ENCODE data around the gene SH3RF2.
"Not testable (repeated sequence)": the region's sequence is repeated elsewhere in the genome, so short reads cannot be mapped to it uniquely, and the experiment has no call there.

The SH3RF2 gene

DNA sequence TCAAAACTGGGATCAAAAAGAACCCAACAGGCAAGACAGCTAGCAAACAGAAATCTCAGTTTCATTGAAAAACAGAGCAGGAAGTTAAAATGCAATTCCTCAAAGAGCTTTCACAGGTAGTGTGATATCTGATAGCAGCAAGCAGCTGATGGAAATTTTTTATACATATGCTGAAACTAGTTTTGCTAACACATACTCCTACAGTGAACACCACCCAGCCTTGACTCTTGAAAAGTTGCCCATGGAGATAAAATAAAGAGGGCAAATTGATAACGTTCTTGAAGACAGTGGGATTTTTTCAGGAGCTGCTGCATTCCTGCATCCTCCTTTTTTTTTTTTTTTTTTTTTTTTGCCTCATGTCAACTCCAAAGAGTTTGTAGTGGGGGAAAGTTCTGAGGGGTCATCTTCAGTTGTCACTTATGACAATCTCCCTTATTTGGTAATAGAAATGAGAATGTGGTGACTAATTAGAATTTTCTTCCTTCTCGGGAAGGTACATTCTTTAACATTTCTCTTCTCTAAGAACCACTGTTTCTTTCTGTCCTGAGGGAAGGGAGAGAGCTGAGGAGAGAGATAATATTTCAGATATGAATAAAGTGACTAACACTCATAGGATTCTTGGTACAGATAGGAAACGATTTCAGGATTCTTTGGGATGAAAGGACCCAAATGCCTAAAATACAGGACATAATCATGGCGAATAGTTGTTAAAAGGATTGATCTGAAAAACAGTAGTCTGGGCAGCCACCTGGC is 24.6 kb downstream of the SH3RF2 start:
- Histone ChIP-seq H3K27ac (no peak overlapping the region), H3K36me3 (ENCODE audit: insufficient read depth) (no peaks in the 10 kb centered on the region), H3K27me3 (ENCODE audit: insufficient read depth, low read depth) (no peaks in the 10 kb centered on the region), H3K4me2 (peak overlapping the region; percentile 22; the same call in 1 of the 2 replicates), H3K79me2 (ENCODE audit: insufficient read depth, low read depth) (no peaks in the 10 kb centered on the region), H4K20me1 (ENCODE audit: insufficient read depth) (no peaks in the 10 kb centered on the region), H3K9ac (no peak overlapping the region), H2AFZ (ENCODE audit: low read depth) (no peak overlapping the region), H3K4me3 (IDR thresholded peaks at IDR 0.05; ENCODE audit: insufficient read depth, low read depth, low read length) (no peak overlapping the region), H3K4me1 (ENCODE audit: low read depth, poor library complexity, severe bottlenecking) (peaks cover 18% of the 10 kb centered on the region)
- TF ChIP-seq, protein P1, sequence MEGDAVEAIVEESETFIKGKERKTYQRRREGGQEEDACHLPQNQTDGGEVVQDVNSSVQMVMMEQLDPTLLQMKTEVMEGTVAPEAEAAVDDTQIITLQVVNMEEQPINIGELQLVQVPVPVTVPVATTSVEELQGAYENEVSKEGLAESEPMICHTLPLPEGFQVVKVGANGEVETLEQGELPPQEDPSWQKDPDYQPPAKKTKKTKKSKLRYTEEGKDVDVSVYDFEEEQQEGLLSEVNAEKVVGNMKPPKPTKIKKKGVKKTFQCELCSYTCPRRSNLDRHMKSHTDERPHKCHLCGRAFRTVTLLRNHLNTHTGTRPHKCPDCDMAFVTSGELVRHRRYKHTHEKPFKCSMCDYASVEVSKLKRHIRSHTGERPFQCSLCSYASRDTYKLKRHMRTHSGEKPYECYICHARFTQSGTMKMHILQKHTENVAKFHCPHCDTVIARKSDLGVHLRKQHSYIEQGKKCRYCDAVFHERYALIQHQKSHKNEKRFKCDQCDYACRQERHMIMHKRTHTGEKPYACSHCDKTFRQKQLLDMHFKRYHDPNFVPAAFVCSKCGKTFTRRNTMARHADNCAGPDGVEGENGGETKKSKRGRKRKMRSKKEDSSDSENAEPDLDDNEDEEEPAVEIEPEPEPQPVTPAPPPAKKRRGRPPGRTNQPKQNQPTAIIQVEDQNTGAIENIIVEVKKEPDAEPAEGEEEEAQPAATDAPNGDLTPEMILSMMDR (conservative IDR thresholded peaks at IDR 0.05; ENCODE audit: low read depth, low read length) = no peak

- H4K20me1 ChIP-seq (ENCODE audit: insufficient read depth) = no peaks in the 10 kb centered on the region
- no peak overlapping the region; the same call in 1 of the 2 replicates for H3K4me2 ChIP-seq
- H3K4me3 ChIP-seq (IDR thresholded peaks at IDR 0.05; ENCODE audit: insufficient read depth, low read depth, low read length) = no peak overlapping the region
- H3K27me3 ChIP-seq (ENCODE audit: insufficient read depth, low read depth) = no peaks in the 10 kb centered on the region
- no peak overlapping the region for H3K9ac ChIP-seq
- peaks cover 18% of the 10 kb centered on the region for H3K4me1 ChIP-seq (ENCODE audit: low read depth, poor library complexity, severe bottlenecking)
- no peaks in the 10 kb centered on the region for H3K36me3 ChIP-seq (ENCODE audit: insufficient read depth)
- no peak overlapping the region for H3K27ac ChIP-seq
- no peak overlapping the region for H2AFZ ChIP-seq (ENCODE audit: low read depth)
- no peaks in the 10 kb centered on the region for H3K79me2 ChIP-seq (ENCODE audit: insufficient read depth, low read depth)
- TF ChIP-seq, protein P1 (conservative IDR thresholded peaks at IDR 0.05; ENCODE audit: low read depth, low read length) = no peak
These were observed 25.6 kb downstream of the SH3RF2 start for GRCh38 chr5:145962001-145962400.

DNA sequence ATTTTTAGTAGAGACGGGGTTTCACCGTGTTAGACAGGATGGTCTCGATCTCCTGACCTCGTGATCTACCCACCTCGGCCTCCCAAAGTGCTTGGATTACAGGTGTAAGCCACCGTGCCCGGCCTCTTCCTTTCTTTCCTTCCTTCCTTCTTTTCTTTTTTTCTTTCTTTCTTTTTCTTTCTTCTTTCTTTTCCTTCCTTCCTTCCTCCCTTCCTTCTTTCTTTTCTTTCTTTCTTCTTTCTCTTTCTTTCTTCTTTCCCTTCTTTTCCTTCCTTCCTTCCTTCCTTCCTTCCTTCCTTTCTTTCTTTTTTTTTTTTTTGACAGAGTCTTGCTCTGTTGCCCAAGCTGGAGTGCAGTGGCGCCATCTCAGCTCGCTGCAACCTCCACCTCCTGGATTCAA is 27.6 kb downstream of the SH3RF2 start:
- not testable (repeated sequence) for H4K20me1 ChIP-seq (ENCODE audit: insufficient read depth); H2AFZ ChIP-seq (ENCODE audit: low read depth); H3K4me2 ChIP-seq; H3K9ac ChIP-seq; H3K36me3 ChIP-seq (ENCODE audit: insufficient read depth); H3K27me3 ChIP-seq (ENCODE audit: insufficient read depth, low read depth); H3K27ac ChIP-seq; H3K79me2 ChIP-seq (ENCODE audit: insufficient read depth, low read depth); H3K4me3 ChIP-seq (IDR thresholded peaks at IDR 0.05; ENCODE audit: insufficient read depth, low read depth, low read length)
- H3K4me1 ChIP-seq (ENCODE audit: low read depth, poor library complexity, severe bottlenecking) = peaks cover 18% of the 10 kb centered on the region

DNA sequence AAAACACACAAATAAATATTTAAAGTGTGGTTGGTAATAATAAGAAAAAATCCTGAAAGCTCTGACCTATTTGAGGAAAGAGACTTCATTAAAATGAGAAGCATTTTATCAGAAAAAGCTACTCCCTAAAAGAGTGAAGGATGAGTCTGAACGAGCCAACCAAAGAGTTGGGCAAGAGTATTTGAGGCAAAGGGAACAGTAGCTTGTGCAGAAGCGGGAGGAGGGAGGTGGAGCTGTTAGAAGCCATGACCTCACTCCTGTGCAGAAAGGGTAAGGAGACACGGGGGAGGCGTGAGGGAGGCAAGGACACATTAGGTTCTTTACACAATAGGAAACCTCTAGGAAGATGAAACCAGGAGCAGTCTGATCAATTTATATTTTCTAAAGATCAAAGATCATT is 29.4 kb downstream of the SH3RF2 start:
- H3K4me3 ChIP-seq (IDR thresholded peaks at IDR 0.05; ENCODE audit: insufficient read depth, low read depth, low read length) = no peak overlapping the region
- H3K4me2 ChIP-seq = no peak overlapping the region
- TF ChIP-seq, protein P1 (conservative IDR thresholded peaks at IDR 0.05; ENCODE audit: low read depth, low read length) = no peak
- no peaks in the 10 kb centered on the region for H3K27me3 ChIP-seq (ENCODE audit: insufficient read depth, low read depth)
- no peak overlapping the region for H3K27ac ChIP-seq
- no peaks in the 10 kb centered on the region for H3K36me3 ChIP-seq (ENCODE audit: insufficient read depth)
- no peaks in the 10 kb centered on the region for H3K79me2 ChIP-seq (ENCODE audit: insufficient read depth, low read depth)
- no peak overlapping the region for H3K9ac ChIP-seq
- no peak overlapping the region for H2AFZ ChIP-seq (ENCODE audit: low read depth)
- H3K4me1 ChIP-seq (ENCODE audit: low read depth, poor library complexity, severe bottlenecking) = peaks cover 10% of the 10 kb centered on the region
- no peaks in the 10 kb centered on the region for H4K20me1 ChIP-seq (ENCODE audit: insufficient read depth)

DNA sequence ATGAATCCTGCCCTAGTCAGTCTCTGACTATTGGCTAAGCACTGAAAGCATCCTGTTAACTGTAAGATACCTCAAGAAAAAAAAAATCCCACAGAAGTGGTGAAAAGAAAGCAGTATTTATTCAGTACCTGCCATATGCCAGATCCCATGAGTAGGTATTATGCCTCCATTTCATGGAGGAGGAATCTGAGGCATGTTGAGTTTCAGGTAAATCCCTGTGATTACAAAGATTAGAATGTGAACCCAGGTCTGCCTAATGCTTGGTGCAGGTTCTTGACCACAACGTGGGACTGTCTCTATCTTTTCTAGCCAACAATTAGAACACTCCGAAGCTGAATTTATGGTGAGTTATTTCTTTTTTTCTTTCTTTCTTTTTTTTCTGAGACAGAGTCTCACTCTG is 30.9 kb downstream of the SH3RF2 start:
- TF ChIP-seq, protein P1 (conservative IDR thresholded peaks at IDR 0.05; ENCODE audit: low read depth, low read length) = no peak
- Histone ChIP-seq H2AFZ (ENCODE audit: low read depth) (no peak overlapping the region), H3K4me3 (IDR thresholded peaks at IDR 0.05; ENCODE audit: insufficient read depth, low read depth, low read length) (no peak overlapping the region), H3K4me1 (ENCODE audit: low read depth, poor library complexity, severe bottlenecking) (peaks cover 5% of the 10 kb centered on the region), H3K27ac (no peak overlapping the region), H3K4me2 (no peak overlapping the region), H3K9ac (no peak overlapping the region), H3K36me3 (ENCODE audit: insufficient read depth) (no peaks in the 10 kb centered on the region), H4K20me1 (ENCODE audit: insufficient read depth) (no peaks in the 10 kb centered on the region), H3K79me2 (ENCODE audit: insufficient read depth, low read depth) (no peaks in the 10 kb centered on the region), H3K27me3 (ENCODE audit: insufficient read depth, low read depth) (no peaks in the 10 kb centered on the region)

Data from KMS-11 (cell line).